Measurements from ENCODE around the gene CD40LG. TPM values are rescaled to one million over a fixed set of nuclear protein-coding genes. Genes with fewer than 3 reads are reported as not detected.

The CD40LG gene
- total and polyA plus RNA-seq, 2 donors (not counting 3 experiments of a cell fraction or from before 2014, with no cell fraction given), result not detected

- intact Hi-C loops (cut with micrococcal nuclease) (no loop called here), dilution Hi-C loops (cut with MboI; ENCODE audit: extremely low pct_ligation_motif_present, low sequenced_read_pairs) (no loop called here)
- Histone ChIP-seq H4K20me1 (replicated peaks; ENCODE audit: control insufficient read depth, extremely low read depth, insufficient read depth, low read length) (no peaks in the 10 kb centered on the region), H3K27ac (ENCODE audit: insufficient read depth, low read depth, low read length) (no peak overlapping the region), H3K9me1 (replicated peaks; ENCODE audit: control insufficient read depth, extremely low read depth, insufficient read depth, low read length) (no peaks in the 10 kb centered on the region), H3K79me2 (ENCODE audit: control insufficient read depth, insufficient read depth, low read length) (no peaks in the 10 kb centered on the region), H3K27me3 (ENCODE audit: control insufficient read depth in 2 of 2, insufficient read depth in 2 of 2, low read length in 2 of 2) (no peaks in the 10 kb centered on the region), H3K4me1 (ENCODE audit: control insufficient read depth, extremely low read depth, insufficient read depth, low read length) (no peaks in the 10 kb centered on the region), H3K36me3 (ENCODE audit: control insufficient read depth in 2 of 2, extremely low read depth in 1 of 2, insufficient read depth in 2 of 2, low read length in 2 of 2) (no peaks in the 10 kb centered on the region), H3K4me3 (replicated peaks in 1 of 3; ENCODE audit: insufficient read depth in 1 of 3, low read depth in 1 of 3, low read length in 3 of 3) (no peak overlapping the region), H2AFZ (ENCODE audit: low read depth, low read length) (no peak overlapping the region), H3K9me3 (replicated peaks; ENCODE audit: control insufficient read depth, insufficient read depth, low read length) (no peaks in the 10 kb centered on the region), H3K9ac (replicated peaks; ENCODE audit: extremely low read depth, insufficient read depth, low read length) (no peak overlapping the region), H3K4me2 (ENCODE audit: insufficient read depth, low read length) (no peak overlapping the region)
- DNase-seq (ENCODE audit: low read depth, low spot score) (no peak), FAIRE-seq (no peak)
- BruUV-seq (replicated peaks), result no TSS peak
- ChIA-PET POLR2A (no interaction called here), CTCF (no interaction called here)
- TF ChIP-seq POLR2AphosphoS5 (IDR thresholded peaks at IDR 0.05; ENCODE audit: insufficient read depth, low read depth, low read length) (no peak), POLR2A (IDR thresholded peaks at IDR 0.05; ENCODE audit: low read depth, low read length) (no peak), JUN (IDR thresholded peaks at IDR 0.05; ENCODE audit: borderline replicate concordance, insufficient read depth, insufficient read length, low read depth) (no peak), EZH2 (IDR thresholded peaks at IDR 0.05; ENCODE audit: borderline replicate concordance, low read depth, low read length, severe bottlenecking) (no peak), GATA2 (IDR thresholded peaks at IDR 0.05; ENCODE audit: insufficient read depth, insufficient read length, low read depth, low read length) (no peak)
- TF ChIP-seq, protein P1, sequence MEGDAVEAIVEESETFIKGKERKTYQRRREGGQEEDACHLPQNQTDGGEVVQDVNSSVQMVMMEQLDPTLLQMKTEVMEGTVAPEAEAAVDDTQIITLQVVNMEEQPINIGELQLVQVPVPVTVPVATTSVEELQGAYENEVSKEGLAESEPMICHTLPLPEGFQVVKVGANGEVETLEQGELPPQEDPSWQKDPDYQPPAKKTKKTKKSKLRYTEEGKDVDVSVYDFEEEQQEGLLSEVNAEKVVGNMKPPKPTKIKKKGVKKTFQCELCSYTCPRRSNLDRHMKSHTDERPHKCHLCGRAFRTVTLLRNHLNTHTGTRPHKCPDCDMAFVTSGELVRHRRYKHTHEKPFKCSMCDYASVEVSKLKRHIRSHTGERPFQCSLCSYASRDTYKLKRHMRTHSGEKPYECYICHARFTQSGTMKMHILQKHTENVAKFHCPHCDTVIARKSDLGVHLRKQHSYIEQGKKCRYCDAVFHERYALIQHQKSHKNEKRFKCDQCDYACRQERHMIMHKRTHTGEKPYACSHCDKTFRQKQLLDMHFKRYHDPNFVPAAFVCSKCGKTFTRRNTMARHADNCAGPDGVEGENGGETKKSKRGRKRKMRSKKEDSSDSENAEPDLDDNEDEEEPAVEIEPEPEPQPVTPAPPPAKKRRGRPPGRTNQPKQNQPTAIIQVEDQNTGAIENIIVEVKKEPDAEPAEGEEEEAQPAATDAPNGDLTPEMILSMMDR (IDR thresholded peaks at IDR 0.05; ENCODE audit: extremely low read depth in 1 of 2, insufficient read depth in 1 of 2, low read depth in 1 of 2, low read length in 2 of 2), result no peak
These were observed 15.0 kb downstream of the CD40LG start for GRCh38 chrX:136662976-136663375.

Measured in endothelial cell of umbilical vein (primary cell).